ENCODE data around the gene TACO1. TPM values are rescaled to one million over a fixed set of nuclear protein-coding genes. Genes with fewer than 3 reads are reported as not detected.

TACO1 gene
- total and polyA plus RNA-seq, 2 donors (not counting 1 experiment from before 2014, with no cell fraction given): 18.7 to 26.9 TPM

DNA sequence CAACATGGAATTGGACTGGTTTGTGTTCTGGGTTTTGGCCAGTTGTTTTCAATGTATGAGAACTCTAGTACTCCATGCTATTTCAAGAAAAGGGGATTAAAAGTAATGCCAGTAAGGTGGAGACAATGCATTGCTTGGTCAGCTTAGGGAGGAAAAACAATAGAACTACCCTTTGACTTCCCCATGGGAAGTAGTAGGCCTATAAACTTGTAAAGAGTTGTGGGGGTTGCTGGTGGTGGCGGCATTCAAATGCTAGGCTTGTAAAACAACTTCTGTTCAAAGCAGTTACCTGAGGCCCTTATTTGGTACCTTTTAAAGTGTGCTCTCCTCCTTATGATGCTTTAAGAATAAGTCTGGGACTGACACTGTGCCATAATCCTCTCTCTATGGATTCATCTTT is 30.9 kb downstream of the TACO1 start:
- Histone ChIP-seq H3K4me1 (ENCODE audit: control insufficient read depth, extremely low read depth, insufficient read depth, low read length) (no peaks in the 10 kb centered on the region), H4K20me1 (ENCODE audit: control insufficient read depth, extremely low read depth, insufficient read depth, low read length) (no peaks in the 10 kb centered on the region), H3K4me3 (replicated peaks in 1 of 4; ENCODE audit: control extremely low read depth in 1 of 4, insufficient read depth in 1 of 4, low read depth in 3 of 4, low read length in 4 of 4) (no peak overlapping the region), H3K27ac (ENCODE audit: insufficient read depth, low read length) (no peak overlapping the region), H3K9ac (ENCODE audit: insufficient read depth, low read length) (no peak overlapping the region), H3K36me3 (ENCODE audit: control insufficient read depth, insufficient read depth, low read length) (peaks cover 3% of the 10 kb centered on the region), H3K27me3 (ENCODE audit: control insufficient read depth, insufficient read depth, low read length) (no peaks in the 10 kb centered on the region), H3K79me2 (ENCODE audit: control insufficient read depth, insufficient read depth, low read length) (peaks cover 6% of the 10 kb centered on the region), H3K4me2 (ENCODE audit: extremely low read depth, insufficient read depth, low read length) (no peak overlapping the region), H3K9me3 (ENCODE audit: control insufficient read depth, insufficient read depth, low read depth, low read length) (no peaks in the 10 kb centered on the region), H2AFZ (ENCODE audit: low read length) (no peak overlapping the region)
- no peak for DNase-seq (ENCODE audit: low read depth in 2 of 2)
- TF ChIP-seq, protein P1, sequence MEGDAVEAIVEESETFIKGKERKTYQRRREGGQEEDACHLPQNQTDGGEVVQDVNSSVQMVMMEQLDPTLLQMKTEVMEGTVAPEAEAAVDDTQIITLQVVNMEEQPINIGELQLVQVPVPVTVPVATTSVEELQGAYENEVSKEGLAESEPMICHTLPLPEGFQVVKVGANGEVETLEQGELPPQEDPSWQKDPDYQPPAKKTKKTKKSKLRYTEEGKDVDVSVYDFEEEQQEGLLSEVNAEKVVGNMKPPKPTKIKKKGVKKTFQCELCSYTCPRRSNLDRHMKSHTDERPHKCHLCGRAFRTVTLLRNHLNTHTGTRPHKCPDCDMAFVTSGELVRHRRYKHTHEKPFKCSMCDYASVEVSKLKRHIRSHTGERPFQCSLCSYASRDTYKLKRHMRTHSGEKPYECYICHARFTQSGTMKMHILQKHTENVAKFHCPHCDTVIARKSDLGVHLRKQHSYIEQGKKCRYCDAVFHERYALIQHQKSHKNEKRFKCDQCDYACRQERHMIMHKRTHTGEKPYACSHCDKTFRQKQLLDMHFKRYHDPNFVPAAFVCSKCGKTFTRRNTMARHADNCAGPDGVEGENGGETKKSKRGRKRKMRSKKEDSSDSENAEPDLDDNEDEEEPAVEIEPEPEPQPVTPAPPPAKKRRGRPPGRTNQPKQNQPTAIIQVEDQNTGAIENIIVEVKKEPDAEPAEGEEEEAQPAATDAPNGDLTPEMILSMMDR (conservative IDR thresholded peaks at IDR 0.05 in 1 of 2, IDR thresholded peaks at IDR 0.05 in 1 of 2; ENCODE audit: low read depth in 1 of 2, low read length in 2 of 2): no peak
- TF ChIP-seq EZH2 (IDR thresholded peaks at IDR 0.05; ENCODE audit: low read length, missing control alignments): no peak

DNA sequence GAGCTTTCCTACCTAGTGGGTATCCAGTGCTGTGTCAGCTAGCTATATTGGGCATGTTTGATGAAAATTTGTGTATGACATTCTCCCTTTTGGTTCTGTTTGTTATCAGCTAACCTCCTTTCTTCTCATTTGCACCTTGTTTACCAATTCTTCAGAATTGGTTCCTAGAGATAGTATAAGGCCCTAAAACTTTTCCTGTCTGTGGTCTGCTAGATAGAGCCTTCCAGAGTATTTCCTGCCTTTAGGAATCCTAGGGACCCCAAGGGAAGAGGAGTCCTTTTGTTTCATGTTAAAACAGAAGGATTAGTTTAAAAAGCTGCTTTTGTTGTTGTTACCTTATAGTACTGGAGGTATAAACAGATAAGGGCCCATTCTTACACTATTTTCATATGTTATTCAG is 33.0 kb downstream of the TACO1 start:
- no peak for TF ChIP-seq EZH2 (IDR thresholded peaks at IDR 0.05; ENCODE audit: low read length, missing control alignments)
- TF ChIP-seq, protein P1 (conservative IDR thresholded peaks at IDR 0.05 in 1 of 2, IDR thresholded peaks at IDR 0.05 in 1 of 2; ENCODE audit: low read depth in 1 of 2, low read length in 2 of 2): no peak
- peaks cover 4% of the 10 kb centered on the region for H3K36me3 ChIP-seq (ENCODE audit: control insufficient read depth, insufficient read depth, low read length)
- no peak overlapping the region for H3K4me3 ChIP-seq (replicated peaks in 1 of 4; ENCODE audit: control extremely low read depth in 1 of 4, insufficient read depth in 1 of 4, low read depth in 3 of 4, low read length in 4 of 4)
- H4K20me1 ChIP-seq (ENCODE audit: control insufficient read depth, extremely low read depth, insufficient read depth, low read length): no peaks in the 10 kb centered on the region
- no peak overlapping the region for H3K9ac ChIP-seq (ENCODE audit: insufficient read depth, low read length)
- no peak overlapping the region for H3K4me2 ChIP-seq (ENCODE audit: extremely low read depth, insufficient read depth, low read length)
- H3K79me2 ChIP-seq (ENCODE audit: control insufficient read depth, insufficient read depth, low read length): no peaks in the 10 kb centered on the region
- H3K4me1 ChIP-seq (ENCODE audit: control insufficient read depth, extremely low read depth, insufficient read depth, low read length): no peaks in the 10 kb centered on the region
- no peak for DNase-seq (ENCODE audit: low read depth in 2 of 2)
- H3K27ac ChIP-seq (ENCODE audit: insufficient read depth, low read length): no peak overlapping the region
- no peak overlapping the region for H2AFZ ChIP-seq (ENCODE audit: low read length)
- no peaks in the 10 kb centered on the region for H3K27me3 ChIP-seq (ENCODE audit: control insufficient read depth, insufficient read depth, low read length)
- no peaks in the 10 kb centered on the region for H3K9me3 ChIP-seq (ENCODE audit: control insufficient read depth, insufficient read depth, low read depth, low read length)

DNA sequence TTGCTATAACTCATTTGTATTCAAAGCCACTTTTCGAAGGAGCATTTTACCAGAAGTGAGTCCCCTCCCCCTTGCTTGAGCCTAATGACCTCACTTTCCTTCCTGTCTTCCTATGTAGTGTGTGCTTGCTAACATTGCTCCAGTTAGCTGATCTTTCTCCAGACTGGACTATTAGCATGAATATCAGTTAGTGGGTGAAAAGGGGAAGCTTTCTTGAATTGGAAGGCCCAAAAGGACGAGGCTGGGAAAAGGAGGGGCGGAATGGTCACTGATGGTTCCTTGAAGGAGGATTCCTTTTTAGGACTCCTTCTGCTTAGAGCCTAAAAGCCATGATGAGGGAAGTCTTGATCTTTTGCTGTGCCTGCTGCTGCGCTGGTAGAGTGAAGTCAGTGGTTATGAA is 33.5 kb downstream of the TACO1 start:
- H3K4me1 ChIP-seq (ENCODE audit: control insufficient read depth, extremely low read depth, insufficient read depth, low read length): no peaks in the 10 kb centered on the region
- H3K9ac ChIP-seq (ENCODE audit: insufficient read depth, low read length): no peak overlapping the region
- H3K27me3 ChIP-seq (ENCODE audit: control insufficient read depth, insufficient read depth, low read length): no peaks in the 10 kb centered on the region
- H3K36me3 ChIP-seq (ENCODE audit: control insufficient read depth, insufficient read depth, low read length): peaks cover 4% of the 10 kb centered on the region
- H3K79me2 ChIP-seq (ENCODE audit: control insufficient read depth, insufficient read depth, low read length): no peaks in the 10 kb centered on the region
- H4K20me1 ChIP-seq (ENCODE audit: control insufficient read depth, extremely low read depth, insufficient read depth, low read length): no peaks in the 10 kb centered on the region
- no peak overlapping the region for H3K4me3 ChIP-seq (replicated peaks in 1 of 4; ENCODE audit: control extremely low read depth in 1 of 4, insufficient read depth in 1 of 4, low read depth in 3 of 4, low read length in 4 of 4)
- H2AFZ ChIP-seq (ENCODE audit: low read length): no peak overlapping the region
- no peak for TF ChIP-seq EZH2 (IDR thresholded peaks at IDR 0.05; ENCODE audit: low read length, missing control alignments)
- TF ChIP-seq, protein P1 (conservative IDR thresholded peaks at IDR 0.05 in 1 of 2, IDR thresholded peaks at IDR 0.05 in 1 of 2; ENCODE audit: low read depth in 1 of 2, low read length in 2 of 2): no peak
- no peaks in the 10 kb centered on the region for H3K9me3 ChIP-seq (ENCODE audit: control insufficient read depth, insufficient read depth, low read depth, low read length)
- H3K27ac ChIP-seq (ENCODE audit: insufficient read depth, low read length): no peak overlapping the region
- no peak overlapping the region for H3K4me2 ChIP-seq (ENCODE audit: extremely low read depth, insufficient read depth, low read length)
- peak in 1 of 2 donors; percentile 10 for DNase-seq (ENCODE audit: low read depth in 2 of 2)

All from fibroblast of lung (primary cell).